Endodermal cell (in vitro differentiated cells): Measurements from ENCODE around the gene SMPX. TPM values are rescaled to one million over a fixed set of nuclear protein-coding genes. Genes with fewer than 3 reads are reported as not detected.

ENCODE experiments used
- DNase-seq: peaks from one replicate; pipeline ENCODE4 v3.0.0-alpha.2; 2017
- H3K27ac ChIP-seq: 2 replicates; pipeline ENCODE4 v1.5.1; 2013; ENCODE audit warnings: mild to moderate bottlenecking, low read depth, low read length, moderate library complexity
- H3K27me3 ChIP-seq: 2 replicates; pipeline ENCODE4 v1.6.1; 2013; ENCODE audit warnings: mild to moderate bottlenecking, low read length, moderate library complexity; ENCODE audit not compliant: insufficient read depth, control insufficient read depth, poor library complexity, severe bottlenecking
- H3K36me3 ChIP-seq: 2 replicates; pipeline ENCODE4 v1.7.0; 2013; ENCODE audit warnings: mild to moderate bottlenecking, low read length, moderate library complexity; ENCODE audit not compliant: control insufficient read depth, insufficient read depth
- H3K4me1 ChIP-seq: one replicate; pipeline ENCODE4 v1.7.0; 2013; ENCODE audit warnings: low read length; ENCODE audit not compliant: control insufficient read depth, insufficient read depth
- H3K4me3 ChIP-seq: 2 replicates; pipeline ENCODE4 v1.5.1; 2013; ENCODE audit warnings: mild to moderate bottlenecking, low read length, moderate library complexity
- H3K9ac ChIP-seq: 2 replicates; pipeline ENCODE4 v1.6.1; 2013; ENCODE audit warnings: mild to moderate bottlenecking, low read length, moderate library complexity; ENCODE audit not compliant: poor library complexity, severe bottlenecking; ENCODE audit errors: extremely low read depth
- H3K9me3 ChIP-seq: 2 replicates; pipeline ENCODE4 v1.6.1; 2013; ENCODE audit warnings: mild to moderate bottlenecking, low read length, moderate library complexity; ENCODE audit not compliant: control insufficient read depth
- H3K27ac Mint-ChIP-seq: 2 replicates; pipeline ENCODE4 v1.8.0; 2020; ENCODE audit warnings: mixed read lengths
- H3K27me3 Mint-ChIP-seq: 2 replicates; pipeline ENCODE4 v1.8.0; 2021; ENCODE audit warnings: mild to moderate bottlenecking, mixed read lengths; ENCODE audit not compliant: insufficient read depth
- H3K36me3 Mint-ChIP-seq: 2 replicates; pipeline ENCODE4 v1.8.0; 2020; ENCODE audit warnings: low read depth, mixed read lengths
- H3K4me1 Mint-ChIP-seq: 2 replicates; pipeline ENCODE4 v1.8.0; 2020; ENCODE audit warnings: mixed read lengths
- H3K4me3 Mint-ChIP-seq: 2 replicates; pipeline ENCODE4 v1.8.0; 2020; ENCODE audit warnings: mild to moderate bottlenecking, moderate library complexity, mixed read lengths
- H3K9me3 Mint-ChIP-seq: 2 replicates; pipeline ENCODE4 v1.8.0; 2020; ENCODE audit warnings: mild to moderate bottlenecking, mixed read lengths
- WGBS, 2 experiments: methylation state at CpG; one replicate each; pipeline versions ENCODE4 v1.1.5 to v1.1.7; 2013; ENCODE audit warnings: missing lambda C conversion rate in 2 of 2, mixed read lengths in 1 of 2; ENCODE audit not compliant: insufficient coverage in 1 of 2, insufficient read length in 1 of 2; 5-methylcytosine and 5-hydroxymethylcytosine counted together
- total RNA-seq, 2 donors: library from RNA; stranded (reverse); fragmentation: NEBNext Ultra II Directional in 1 of 2; extraction: Animal tissue kit (Norgen Biotek cat#: 25700) in 1 of 2; gene quantifications; 2 replicates in 1 of 2; 3 replicates in 1 of 2; pipeline ENCODE4 v1.2.1, GENCODE V29; 2021
- TF ChIP-seq, protein P1 (sequence below): fragments of 200-600 bp; sonication (generic); conservative IDR thresholded peaks from 2 replicates; pipeline ENCODE4 v1.5.0; 2021; ENCODE audit warnings: antibody characterized with exemption, mild to moderate bottlenecking

The SMPX gene
- total RNA-seq, 2 donors from 2014 or later: 0.31 TPM; not detected in 1

DNA sequence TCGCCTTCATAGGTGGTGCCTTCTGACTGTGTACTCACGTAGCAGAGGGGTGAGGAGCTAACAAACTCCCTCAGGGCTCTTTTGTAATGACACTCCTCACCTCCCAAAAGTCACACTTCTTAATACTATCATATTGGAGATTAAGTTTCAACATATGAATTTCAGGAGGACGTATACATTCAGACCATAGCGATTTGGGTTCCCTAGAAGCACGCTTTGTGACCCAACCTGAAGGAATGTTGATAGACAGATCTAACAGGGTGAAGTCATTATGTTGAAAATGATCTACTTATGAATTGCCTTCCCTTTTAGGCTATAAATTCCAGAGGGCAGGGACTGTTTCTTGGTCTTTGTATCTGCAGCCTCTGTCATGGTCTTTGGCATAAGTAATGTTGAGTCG lies 96.6 kb downstream of the SMPX start:
- Mint-ChIP-seq H3K27ac (no peak overlapping the region), H3K27me3 (peaks cover 2% of the 10 kb centered on the region), H3K4me1 (peaks cover 6% of the 10 kb centered on the region), H3K9me3 (peaks cover 8% of the 10 kb centered on the region), H3K36me3 (peaks cover 6% of the 10 kb centered on the region), H3K4me3 (no peak overlapping the region)
- H3K9ac ChIP-seq: no peak overlapping the region
- peaks cover 9% of the 10 kb centered on the region for H3K27me3 ChIP-seq
- no peaks in the 10 kb centered on the region for H3K36me3 ChIP-seq
- no peak overlapping the region for H3K4me3 ChIP-seq
- H3K4me1 ChIP-seq: no peaks in the 10 kb centered on the region
- no peak for DNase-seq
- 99% methylated on average over 5 of the region's 6 CpGs; no CpG with 5 or more reads in 1 of the 2 experiments for WGBS, 2 experiments
- no peak overlapping the region for H3K27ac ChIP-seq
- TF ChIP-seq, protein P1, sequence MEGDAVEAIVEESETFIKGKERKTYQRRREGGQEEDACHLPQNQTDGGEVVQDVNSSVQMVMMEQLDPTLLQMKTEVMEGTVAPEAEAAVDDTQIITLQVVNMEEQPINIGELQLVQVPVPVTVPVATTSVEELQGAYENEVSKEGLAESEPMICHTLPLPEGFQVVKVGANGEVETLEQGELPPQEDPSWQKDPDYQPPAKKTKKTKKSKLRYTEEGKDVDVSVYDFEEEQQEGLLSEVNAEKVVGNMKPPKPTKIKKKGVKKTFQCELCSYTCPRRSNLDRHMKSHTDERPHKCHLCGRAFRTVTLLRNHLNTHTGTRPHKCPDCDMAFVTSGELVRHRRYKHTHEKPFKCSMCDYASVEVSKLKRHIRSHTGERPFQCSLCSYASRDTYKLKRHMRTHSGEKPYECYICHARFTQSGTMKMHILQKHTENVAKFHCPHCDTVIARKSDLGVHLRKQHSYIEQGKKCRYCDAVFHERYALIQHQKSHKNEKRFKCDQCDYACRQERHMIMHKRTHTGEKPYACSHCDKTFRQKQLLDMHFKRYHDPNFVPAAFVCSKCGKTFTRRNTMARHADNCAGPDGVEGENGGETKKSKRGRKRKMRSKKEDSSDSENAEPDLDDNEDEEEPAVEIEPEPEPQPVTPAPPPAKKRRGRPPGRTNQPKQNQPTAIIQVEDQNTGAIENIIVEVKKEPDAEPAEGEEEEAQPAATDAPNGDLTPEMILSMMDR: no peak
- no peaks in the 10 kb centered on the region for H3K9me3 ChIP-seq

DNA sequence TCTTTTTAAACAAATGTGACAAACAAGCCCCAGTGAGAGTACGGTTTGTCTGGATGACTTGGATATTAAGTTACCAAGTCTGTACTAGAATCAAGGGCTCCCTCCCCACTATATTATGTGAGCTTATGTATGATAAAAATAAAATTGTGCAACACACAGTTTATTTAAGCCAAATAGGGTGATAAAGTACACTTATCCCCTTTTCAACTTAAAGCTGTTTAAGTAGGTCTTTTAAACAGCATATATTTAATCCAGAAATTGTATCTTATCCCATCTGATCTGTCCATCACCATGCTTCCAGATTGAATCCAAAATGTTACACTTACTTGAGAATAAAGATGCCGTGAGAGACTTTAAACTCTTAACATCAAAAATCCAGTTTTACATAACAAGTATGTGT lies 97.8 kb downstream of the SMPX start:
- Histone ChIP-seq H3K36me3 (no peaks in the 10 kb centered on the region), H3K4me3 (no peak overlapping the region), H3K4me1 (no peaks in the 10 kb centered on the region), H3K9me3 (no peaks in the 10 kb centered on the region), H3K9ac (no peak overlapping the region), H3K27me3 (peaks cover 9% of the 10 kb centered on the region), H3K27ac (no peak overlapping the region)
- Mint-ChIP-seq H3K27ac (no peak overlapping the region), H3K27me3 (peaks cover 2% of the 10 kb centered on the region), H3K36me3 (peaks cover 10% of the 10 kb centered on the region), H3K4me1 (peaks cover 6% of the 10 kb centered on the region), H3K4me3 (no peak overlapping the region), H3K9me3 (peaks cover 13% of the 10 kb centered on the region)
- TF ChIP-seq, protein P1: no peak
- WGBS, 2 experiments: 88% methylated on average over 1 of the region's 2 CpGs; no CpG with 5 or more reads in 1 of the 2 experiments
- DNase-seq: no peak

DNA sequence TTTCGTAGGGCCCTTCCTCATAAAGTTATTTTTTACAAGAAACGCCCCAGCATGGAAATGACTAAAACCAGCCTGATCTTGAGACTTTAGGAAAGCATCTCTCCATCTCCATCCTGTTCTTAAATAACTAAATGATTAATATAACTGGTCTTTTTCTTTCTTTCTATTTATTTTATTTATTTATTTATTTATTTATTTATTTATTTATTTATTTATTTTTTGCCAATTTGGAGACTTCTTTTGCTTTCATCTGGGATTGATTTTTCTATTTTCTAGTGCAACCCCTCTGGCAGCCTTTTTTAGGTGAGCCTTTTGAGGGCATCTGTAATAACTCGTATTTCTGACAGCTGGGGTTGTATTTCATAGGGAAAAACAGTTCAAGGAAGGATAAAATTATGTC lies 98.6 kb downstream of the SMPX start:
- WGBS, 2 experiments: 88% methylated on average over 3 of the region's 3 CpGs; no CpG with 5 or more reads in 1 of the 2 experiments
- peaks cover 9% of the 10 kb centered on the region for H3K27me3 ChIP-seq
- Mint-ChIP-seq H3K9me3 (peaks cover 13% of the 10 kb centered on the region), H3K4me3 (peak overlapping the region; percentile 37), H3K27me3 (peaks cover 2% of the 10 kb centered on the region), H3K27ac (no peak overlapping the region), H3K36me3 (peaks cover 10% of the 10 kb centered on the region), H3K4me1 (peaks cover 6% of the 10 kb centered on the region)
- no peaks in the 10 kb centered on the region for H3K4me1 ChIP-seq
- H3K9ac ChIP-seq: no peak overlapping the region
- no peak for DNase-seq
- TF ChIP-seq, protein P1: no peak
- H3K4me3 ChIP-seq: no peak overlapping the region
- no peaks in the 10 kb centered on the region for H3K36me3 ChIP-seq
- H3K9me3 ChIP-seq: no peaks in the 10 kb centered on the region
- no peak overlapping the region for H3K27ac ChIP-seq
